ENCODE measurements around the gene BARX2.

BARX2 gene

GRCh38 chr11:129372609-129373488 lies 2.8 kb upstream of the BARX2 start:
- no peak for DNase-seq (ENCODE audit: low read depth)
- peak overlapping the region; percentile 23 for H3K4me3 ChIP-seq (ENCODE audit: low read depth, low read length)

- H3K4me3 ChIP-seq (ENCODE audit: low read depth, low read length), result peak overlapping the region; percentile 23
- no peak for DNase-seq (ENCODE audit: low read depth)
Observed at GRCh38 chr11:129373489-129373953, 2.1 kb upstream of the BARX2 start.

- no peak for DNase-seq (ENCODE audit: low read depth)
- H3K4me3 ChIP-seq (ENCODE audit: low read depth, low read length), result peak overlapping the region; percentile 30
Observed at GRCh38 chr11:129374081-129374992, 1.3 kb upstream of the BARX2 start.

- H3K4me3 ChIP-seq (ENCODE audit: low read depth, low read length), result peak overlapping the region; percentile 33
Observed at GRCh38 chr11:129374993-129375750, 476 bp upstream of the BARX2 start.

GRCh38 chr11:129376658-129377341 lies 1.2 kb downstream of the BARX2 start:
- no peak for DNase-seq (ENCODE audit: low read depth)
- no peak overlapping the region for H3K4me3 ChIP-seq (ENCODE audit: low read depth, low read length)

More at GRCh38 chr11:129374993-129375750, 476 bp upstream of the BARX2 start:
- DNase-seq (ENCODE audit: low read depth), result no peak

- H3K4me3 ChIP-seq (ENCODE audit: low read depth, low read length), result no peak overlapping the region
- no peak for DNase-seq (ENCODE audit: low read depth)
Observed at GRCh38 chr11:129377739-129378138, 2.1 kb downstream of the BARX2 start.

- H3K4me3 ChIP-seq (ENCODE audit: low read depth, low read length), result no peak overlapping the region
- DNase-seq (ENCODE audit: low read depth), result no peak
Observed at GRCh38 chr11:129380413-129380812, 4.8 kb downstream of the BARX2 start.

- H3K4me3 ChIP-seq (ENCODE audit: low read depth, low read length), result no peak overlapping the region
- no peak for DNase-seq (ENCODE audit: low read depth)
Observed at GRCh38 chr11:129382583-129382982, 6.9 kb downstream of the BARX2 start.

GRCh38 chr11:129383060-129383459 lies 7.4 kb downstream of the BARX2 start:
- DNase-seq (ENCODE audit: low read depth), result no peak
- no peak overlapping the region for H3K4me3 ChIP-seq (ENCODE audit: low read depth, low read length)

GRCh38 chr11:129383502-129383901 lies 7.9 kb downstream of the BARX2 start:
- DNase-seq (ENCODE audit: low read depth), result no peak
- no peak overlapping the region for H3K4me3 ChIP-seq (ENCODE audit: low read depth, low read length)

GRCh38 chr11:129384415-129384814 lies 8.8 kb downstream of the BARX2 start:
- DNase-seq (ENCODE audit: low read depth), result no peak
- H3K4me3 ChIP-seq (ENCODE audit: low read depth, low read length), result no peak overlapping the region

GRCh38 chr11:129385801-129386200 lies 10.2 kb downstream of the BARX2 start:
- no peak for DNase-seq (ENCODE audit: low read depth)
- H3K4me3 ChIP-seq (ENCODE audit: low read depth, low read length), result no peak overlapping the region

GRCh38 chr11:129386795-129387397 lies 11.2 kb downstream of the BARX2 start:
- DNase-seq (ENCODE audit: low read depth), result no peak
- no peak overlapping the region for H3K4me3 ChIP-seq (ENCODE audit: low read depth, low read length)

GRCh38 chr11:129387434-129387833 lies 11.8 kb downstream of the BARX2 start:
- DNase-seq (ENCODE audit: low read depth), result no peak
- H3K4me3 ChIP-seq (ENCODE audit: low read depth, low read length), result no peak overlapping the region

- H3K4me3 ChIP-seq (ENCODE audit: low read depth, low read length), result no peak overlapping the region
- DNase-seq (ENCODE audit: low read depth), result no peak
Observed at GRCh38 chr11:129388824-129389223, 13.2 kb downstream of the BARX2 start.

GRCh38 chr11:129390303-129390821 lies 14.7 kb downstream of the BARX2 start:
- DNase-seq (ENCODE audit: low read depth), result no peak
- H3K4me3 ChIP-seq (ENCODE audit: low read depth, low read length), result no peak overlapping the region

- no peak for DNase-seq (ENCODE audit: low read depth)
- no peak overlapping the region for H3K4me3 ChIP-seq (ENCODE audit: low read depth, low read length)
Observed at GRCh38 chr11:129391360-129391759, 15.7 kb downstream of the BARX2 start.

GRCh38 chr11:129391821-129392220 lies 16.2 kb downstream of the BARX2 start:
- H3K4me3 ChIP-seq (ENCODE audit: low read depth, low read length), result no peak overlapping the region

More at GRCh38 chr11:129391821-129392220, 16.2 kb downstream of the BARX2 start:
- DNase-seq (ENCODE audit: low read depth), result no peak

All from skeletal muscle cell (primary cell).